Neuronal stem cell (in vitro differentiated cells): ENCODE data around the gene OSBPL2.

Experiments used
- DNase-seq: peaks from one replicate; pipeline ENCODE4 v3.0.0-alpha.2; 2013; ENCODE audit warnings: low spot score
- H2AFZ ChIP-seq: one replicate; pipeline ENCODE4 v1.6.1; 2013; ENCODE audit warnings: mild to moderate bottlenecking, low read length, inconsistent platforms
- H2AK5ac ChIP-seq: 2 replicates; pipeline ENCODE4 v1.6.1; 2013; ENCODE audit warnings: low read depth, mild to moderate bottlenecking, inconsistent platforms, low read length, moderate library complexity, mixed read lengths
- H2BK120ac ChIP-seq: 2 replicates; pipeline ENCODE4 v1.6.1; 2013; ENCODE audit warnings: low read depth, mild to moderate bottlenecking, inconsistent platforms, low read length, moderate library complexity, mixed read lengths
- H2BK12ac ChIP-seq: one replicate; pipeline ENCODE4 v1.6.1; 2013; ENCODE audit warnings: low read length, inconsistent platforms
- H2BK15ac ChIP-seq: 2 replicates; pipeline ENCODE4 v1.6.1; 2013; ENCODE audit warnings: mild to moderate bottlenecking, low read length, inconsistent platforms, mixed read lengths
- H2BK5ac ChIP-seq: one replicate; pipeline ENCODE4 v1.6.1; 2013; ENCODE audit warnings: inconsistent platforms, mild to moderate bottlenecking, low read length, moderate library complexity
- H3K14ac ChIP-seq: one replicate; pipeline ENCODE4 v1.6.1; 2013; ENCODE audit warnings: low read length, inconsistent platforms
- H3K18ac ChIP-seq: 2 replicates; pipeline ENCODE4 v1.6.1; 2013; ENCODE audit warnings: low read length, inconsistent platforms
- H3K23ac ChIP-seq: 2 replicates; pipeline ENCODE4 v1.6.1; 2013; ENCODE audit warnings: low read depth, mild to moderate bottlenecking, mixed read lengths, low read length, inconsistent platforms; ENCODE audit not compliant: poor library complexity
- H3K27ac ChIP-seq: replicated peaks from 3 replicates; pipeline ENCODE4 v1.5.1; 2013; ENCODE audit warnings: low read length, inconsistent platforms
- H3K27me3 ChIP-seq, 3 experiments: 2 replicates each; pipeline ENCODE4 v1.6.1; 2013; ENCODE audit warnings: low read length in 3 of 3, mild to moderate bottlenecking in 2 of 3, inconsistent platforms in 1 of 3, low read depth in 1 of 3, mixed read lengths in 1 of 3, moderate library complexity in 1 of 3; ENCODE audit not compliant: control insufficient read depth in 3 of 3, insufficient read depth in 3 of 3
- H3K36me3 ChIP-seq, 2 donors: replicated peaks in 1 of 2; 2 replicates each; pipeline ENCODE4 v1.6.1; 2013; ENCODE audit warnings: low read length in 2 of 2; ENCODE audit not compliant: control insufficient read depth in 2 of 2, insufficient read depth in 2 of 2
- H3K4ac ChIP-seq: 2 replicates; pipeline ENCODE4 v1.6.1; 2013; ENCODE audit warnings: inconsistent platforms, mild to moderate bottlenecking, low read length, moderate library complexity
- H3K4me1 ChIP-seq, 2 donors: 1 replicate in 1 of 2; 2 replicates in 1 of 2; pipeline ENCODE4 v1.6.1; 2013; ENCODE audit warnings: low read length in 2 of 2, low read depth in 1 of 2; ENCODE audit not compliant: control insufficient read depth in 2 of 2, insufficient read depth in 1 of 2
- H3K4me2 ChIP-seq: one replicate; pipeline ENCODE4 v1.6.1; 2013; ENCODE audit warnings: mild to moderate bottlenecking, low read length, inconsistent platforms; ENCODE audit not compliant: insufficient read depth, poor library complexity, severe bottlenecking
- H3K4me3 ChIP-seq, 2 donors: 2 replicates each; pipeline ENCODE4 v1.5.1; 2013; ENCODE audit warnings: low read length in 2 of 2, mild to moderate bottlenecking in 2 of 2, inconsistent platforms in 1 of 2, moderate library complexity in 1 of 2
- H3K79me1 ChIP-seq: one replicate; pipeline ENCODE4 v1.6.1; 2013; ENCODE audit warnings: low read depth, mild to moderate bottlenecking, inconsistent platforms, low read length, moderate library complexity
- H3K9ac ChIP-seq: one replicate; pipeline ENCODE4 v1.6.1; 2013; ENCODE audit warnings: mild to moderate bottlenecking, low read depth, low read length, inconsistent platforms; ENCODE audit not compliant: poor library complexity
- H3K9me3 ChIP-seq, 2 donors: replicated peaks in 1 of 2; 2 replicates each; pipeline versions ENCODE3 to v1.6.1; 2013; ENCODE audit warnings: low read length in 2 of 2, mild to moderate bottlenecking in 2 of 2, inconsistent platforms in 1 of 2, low read depth in 1 of 2, mixed read lengths in 1 of 2, moderate library complexity in 1 of 2; ENCODE audit not compliant: control insufficient read depth in 2 of 2, insufficient read depth in 1 of 2
- H4K8ac ChIP-seq: one replicate; pipeline ENCODE4 v1.6.1; 2013; ENCODE audit warnings: low read depth, mild to moderate bottlenecking, inconsistent platforms, low read length, moderate library complexity
- H4K91ac ChIP-seq: one replicate; pipeline ENCODE4 v1.6.1; 2013; ENCODE audit warnings: low read length, low read depth, mild to moderate bottlenecking, inconsistent platforms; ENCODE audit not compliant: poor library complexity
- WGBS, 2 donors: extraction: QIAGEN DNeasy Blood & Tissue Kit; methylation state at CpG; one replicate each; pipeline ENCODE4 v1.1.7; 2013; ENCODE audit warnings: missing lambda C conversion rate in 2 of 2, mixed read lengths in 1 of 2; ENCODE audit not compliant: insufficient read length in 2 of 2, insufficient replicate concordance in 1 of 2; ENCODE audit errors: extremely low coverage in 2 of 2; 5-methylcytosine and 5-hydroxymethylcytosine counted together

OSBPL2 gene

GRCh38 chr20:62289898-62290297 is 51.6 kb downstream of the OSBPL2 start:
- no peaks in the 10 kb centered on the region for H3K4me1 ChIP-seq
- H3K4me3 ChIP-seq, result no peak overlapping the region
- no peak overlapping the region for H3K27ac ChIP-seq
- H2BK15ac ChIP-seq, result no peak overlapping the region
- no peak overlapping the region for H3K14ac ChIP-seq
- no peak overlapping the region for H2BK120ac ChIP-seq
- H3K4me2 ChIP-seq, result no peak overlapping the region
- H4K8ac ChIP-seq, result no peak overlapping the region
- H3K9me3 ChIP-seq, result peaks cover 0 to 7% of the 10 kb centered on the region in 2 donors
- no peak overlapping the region for H4K91ac ChIP-seq
- no peak overlapping the region for H3K18ac ChIP-seq
- H3K27me3 ChIP-seq, result no peaks in the 10 kb centered on the region
- H2AFZ ChIP-seq, result no peak overlapping the region
- H3K4ac ChIP-seq, result no peak overlapping the region
- H3K23ac ChIP-seq, result no peak overlapping the region
- H2AK5ac ChIP-seq, result no peak overlapping the region
- peaks cover 33 to 74% of the 10 kb centered on the region in 2 donors for H3K36me3 ChIP-seq
- no peak for DNase-seq
- H3K79me1 ChIP-seq, result no peaks in the 10 kb centered on the region
- no peak overlapping the region for H3K9ac ChIP-seq
- H2BK12ac ChIP-seq, result no peak overlapping the region
- H2BK5ac ChIP-seq, result no peak overlapping the region
- WGBS, 2 donors, result no CpG with 5 or more reads among the region's 8 CpGs

- no peak overlapping the region for H3K9ac ChIP-seq
- no CpG with 5 or more reads among the region's 29 CpGs for WGBS, 2 donors
- H3K23ac ChIP-seq, result peak overlapping the region; percentile 81
- no peak overlapping the region for H3K14ac ChIP-seq
- peaks cover 35 to 74% of the 10 kb centered on the region in 2 donors for H3K36me3 ChIP-seq
- no peak overlapping the region for H2BK15ac ChIP-seq
- no peak overlapping the region for H4K91ac ChIP-seq
- H3K27me3 ChIP-seq, result no peaks in the 10 kb centered on the region
- H2AFZ ChIP-seq, result no peak overlapping the region
- no peak for DNase-seq
- H3K4me2 ChIP-seq, result no peak overlapping the region
- H3K4me3 ChIP-seq, result peak overlapping the region in 1 of 2 donors; percentile 4
- H3K4ac ChIP-seq, result no peak overlapping the region
- H2BK5ac ChIP-seq, result no peak overlapping the region
- no peak overlapping the region for H2BK120ac ChIP-seq
- no peak overlapping the region for H3K27ac ChIP-seq
- H3K9me3 ChIP-seq, result peaks cover 0 to 7% of the 10 kb centered on the region in 2 donors
- no peak overlapping the region for H3K18ac ChIP-seq
- no peak overlapping the region for H2BK12ac ChIP-seq
- H4K8ac ChIP-seq, result no peak overlapping the region
- no peaks in the 10 kb centered on the region for H3K79me1 ChIP-seq
- no peaks in the 10 kb centered on the region for H3K4me1 ChIP-seq
- no peak overlapping the region for H2AK5ac ChIP-seq
Observed at GRCh38 chr20:62291251-62292066, 53.1 kb downstream of the OSBPL2 start.

DNA sequence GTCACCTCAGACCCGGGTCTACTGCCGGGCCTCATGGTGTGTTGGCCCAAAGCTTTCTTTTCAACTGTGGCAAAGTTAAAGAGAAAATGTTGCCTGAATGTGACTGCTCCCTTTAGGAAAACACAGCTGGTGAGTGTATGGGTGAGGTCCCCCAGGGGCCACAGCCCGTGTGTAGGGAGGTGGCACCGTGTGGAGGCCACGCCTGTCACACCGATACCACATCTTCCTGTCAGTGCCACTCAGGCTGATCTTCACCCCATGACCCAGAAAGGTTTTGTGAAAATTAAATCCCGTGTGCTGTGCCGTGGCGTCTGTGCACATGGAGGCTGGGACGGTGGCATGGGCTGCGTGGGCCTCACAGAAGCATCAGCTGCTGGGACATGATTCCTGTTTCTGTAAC is 53.8 kb downstream of the OSBPL2 start:
- Histone ChIP-seq H2BK15ac (no peak overlapping the region), H2BK120ac (no peak overlapping the region), H3K79me1 (peaks cover 2% of the 10 kb centered on the region), H3K18ac (no peak overlapping the region), H3K9ac (no peak overlapping the region), H4K8ac (no peak overlapping the region), H3K27ac (no peak overlapping the region), H3K4me1 (no peaks in the 10 kb centered on the region), H3K23ac (peak overlapping the region; percentile 80), H3K9me3 (peaks cover 0 to 7% of the 10 kb centered on the region in 2 donors), H3K4me2 (no peak overlapping the region), H4K91ac (no peak overlapping the region), H3K14ac (no peak overlapping the region), H2AK5ac (no peak overlapping the region), H3K27me3 (no peaks in the 10 kb centered on the region), H3K36me3 (peaks cover 34 to 71% of the 10 kb centered on the region in 2 donors), H3K4ac (no peak overlapping the region), H2AFZ (no peak overlapping the region), H3K4me3 (no peak overlapping the region), H2BK5ac (no peak overlapping the region), H2BK12ac (no peak overlapping the region)
- WGBS, 2 donors, result no CpG with 5 or more reads among the region's 11 CpGs
- no peak for DNase-seq

DNA sequence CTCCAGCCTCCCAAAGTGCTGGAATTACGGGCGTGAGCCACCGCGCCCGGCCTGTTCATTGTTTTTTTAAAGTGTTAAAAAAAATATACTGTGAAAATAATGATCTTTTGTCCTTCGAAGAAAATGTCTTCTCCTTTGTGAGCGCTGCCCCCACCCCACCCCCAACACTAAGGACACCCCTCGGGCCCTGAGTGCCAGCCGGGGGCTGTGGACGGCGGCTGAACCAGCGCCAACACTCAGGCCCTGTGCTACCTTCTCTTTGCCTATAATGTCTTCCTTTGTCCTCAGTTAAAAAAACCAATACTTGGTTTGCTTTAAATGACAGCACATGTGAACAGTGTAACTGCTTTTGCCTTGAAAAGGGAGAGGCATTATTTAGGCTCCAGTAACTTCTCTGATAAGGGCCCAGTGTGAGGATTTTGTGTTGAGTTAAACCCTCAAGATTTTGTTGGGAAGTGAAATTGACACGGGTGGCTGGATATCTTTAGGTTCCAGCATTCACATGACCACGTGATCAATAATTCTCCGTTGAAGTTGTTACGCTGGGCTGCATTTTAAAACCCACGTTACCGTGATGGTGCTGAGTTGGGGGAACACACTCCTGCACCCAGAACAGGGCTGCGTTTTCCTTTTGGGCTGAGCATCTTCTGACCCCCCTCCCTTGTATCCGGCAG is 54.9 kb downstream of the OSBPL2 start:
- no peak overlapping the region for H3K9ac ChIP-seq
- no peak overlapping the region for H2BK120ac ChIP-seq
- H3K27ac ChIP-seq, result no peak overlapping the region
- no peak overlapping the region for H2BK12ac ChIP-seq
- H3K23ac ChIP-seq, result no peak overlapping the region
- H4K91ac ChIP-seq, result no peak overlapping the region
- H3K14ac ChIP-seq, result no peak overlapping the region
- no peak for DNase-seq
- no peak overlapping the region for H2BK5ac ChIP-seq
- H3K36me3 ChIP-seq, result peaks cover 34 to 64% of the 10 kb centered on the region in 2 donors
- peaks cover 2% of the 10 kb centered on the region for H3K79me1 ChIP-seq
- WGBS, 2 donors, result no CpG with 5 or more reads among the region's 20 CpGs
- H3K4me2 ChIP-seq, result no peak overlapping the region
- no peak overlapping the region for H3K4me3 ChIP-seq
- no peak overlapping the region for H2AFZ ChIP-seq
- no peak overlapping the region for H3K18ac ChIP-seq
- H3K4me1 ChIP-seq, result no peaks in the 10 kb centered on the region
- no peak overlapping the region for H2BK15ac ChIP-seq
- H4K8ac ChIP-seq, result no peak overlapping the region
- H3K27me3 ChIP-seq, result no peaks in the 10 kb centered on the region
- no peak overlapping the region for H2AK5ac ChIP-seq
- H3K9me3 ChIP-seq, result peaks cover 0 to 7% of the 10 kb centered on the region in 2 donors
- no peak overlapping the region for H3K4ac ChIP-seq
